Trophoblast cell (in vitro differentiated cells and primary cell): ENCODE measurements around the gene UMPS.

Experiments
- DNase-seq, 2 donors: peaks; one replicate each; pipeline ENCODE4 v3.0.0-alpha.2; 2016
- H2AFZ ChIP-seq: 2 replicates; pipeline ENCODE4 v1.6.1; 2013; ENCODE audit warnings: low read length, moderate library complexity, mild to moderate bottlenecking; ENCODE audit not compliant: insufficient read depth, poor library complexity
- H2AK5ac ChIP-seq: 2 replicates; pipeline ENCODE4 v1.6.1; 2013; ENCODE audit warnings: mild to moderate bottlenecking, low read length
- H2BK120ac ChIP-seq: 2 replicates; pipeline ENCODE4 v1.6.1; 2013; ENCODE audit warnings: low read length, mild to moderate bottlenecking, moderate library complexity; ENCODE audit not compliant: insufficient read depth, poor library complexity
- H2BK12ac ChIP-seq: 2 replicates; pipeline ENCODE4 v1.6.1; 2013; ENCODE audit warnings: mild to moderate bottlenecking, low read length, moderate library complexity
- H2BK5ac ChIP-seq: 2 replicates; pipeline ENCODE4 v1.6.1; 2013; ENCODE audit warnings: low read length, low read depth, moderate library complexity, mild to moderate bottlenecking; ENCODE audit not compliant: poor library complexity
- H3K14ac ChIP-seq: 2 replicates; pipeline ENCODE4 v1.6.1; 2013; ENCODE audit warnings: mild to moderate bottlenecking, low read length
- H3K18ac ChIP-seq: 2 replicates; pipeline ENCODE4 v1.6.1; 2013; ENCODE audit warnings: mild to moderate bottlenecking, low read length
- H3K23ac ChIP-seq: 2 replicates; pipeline ENCODE4 v1.6.1; 2013; ENCODE audit warnings: low read length
- H3K27ac ChIP-seq: 2 replicates; pipeline ENCODE4 v1.5.1; 2013; ENCODE audit warnings: low read depth, mild to moderate bottlenecking, inconsistent platforms, low read length, moderate library complexity
- H3K27me3 ChIP-seq: 2 replicates; pipeline ENCODE4 v1.6.1; 2013; ENCODE audit warnings: inconsistent platforms, mild to moderate bottlenecking, low read length, moderate library complexity; ENCODE audit not compliant: insufficient read depth
- H3K36me3 ChIP-seq, 2 experiments: 1 replicate in 1 of 2; 2 replicates in 1 of 2; pipeline ENCODE4 v1.6.1; 2013; ENCODE audit warnings: low read length in 2 of 2, mild to moderate bottlenecking in 2 of 2, moderate library complexity in 1 of 2; ENCODE audit not compliant: insufficient read depth in 2 of 2, control insufficient read depth in 1 of 2
- H3K4ac ChIP-seq: 2 replicates; pipeline ENCODE4 v1.6.1; 2013; ENCODE audit warnings: low read depth, mild to moderate bottlenecking, low read length, moderate library complexity
- H3K4me1 ChIP-seq, 2 experiments: 1 replicate in 1 of 2; 2 replicates in 1 of 2; pipeline ENCODE4 v1.6.1; 2013; ENCODE audit warnings: low read length in 2 of 2, mild to moderate bottlenecking in 2 of 2, moderate library complexity in 1 of 2; ENCODE audit not compliant: insufficient read depth in 2 of 2, control insufficient read depth in 1 of 2
- H3K4me2 ChIP-seq: 2 replicates; pipeline ENCODE4 v1.6.1; 2013; ENCODE audit warnings: inconsistent platforms, mild to moderate bottlenecking, low read length, moderate library complexity
- H3K4me3 ChIP-seq: 2 replicates; pipeline ENCODE4 v1.5.1; 2013; ENCODE audit warnings: mild to moderate bottlenecking, low read depth, low read length, inconsistent platforms
- H3K79me1 ChIP-seq: one replicate; pipeline ENCODE4 v1.6.1; 2013; ENCODE audit warnings: low read length
- H3K79me2 ChIP-seq: 2 replicates; pipeline ENCODE4 v1.6.1; 2013; ENCODE audit warnings: low read length, mild to moderate bottlenecking; ENCODE audit not compliant: control insufficient read depth, insufficient read depth, poor library complexity
- H3K9ac ChIP-seq: 2 replicates; pipeline ENCODE4 v1.6.1; 2013; ENCODE audit warnings: mild to moderate bottlenecking, low read length
- H3K9me3 ChIP-seq: 2 replicates; pipeline ENCODE4 v1.6.1; 2013; ENCODE audit warnings: low read depth, mild to moderate bottlenecking, control low read depth, inconsistent platforms, low read length; ENCODE audit not compliant: insufficient read depth
- H4K12ac ChIP-seq: 2 replicates; pipeline ENCODE4 v1.6.1; 2013; ENCODE audit warnings: low read depth, mild to moderate bottlenecking, low read length, moderate library complexity
- H4K8ac ChIP-seq: 2 replicates; pipeline ENCODE4 v1.6.1; 2013; ENCODE audit warnings: low read depth, mild to moderate bottlenecking, low read length, moderate library complexity
- H4K91ac ChIP-seq: one replicate; pipeline ENCODE4 v1.6.1; 2013; ENCODE audit warnings: low read depth, mild to moderate bottlenecking, low read length, moderate library complexity
- WGBS: extraction: QIAGEN DNeasy Blood & Tissue Kit; methylation state at CpG from one replicate; pipeline ENCODE4 v1.1.7; 2013; ENCODE audit warnings: missing lambda C conversion rate; ENCODE audit not compliant: insufficient read length, insufficient coverage; ENCODE audit errors: extremely low coverage; 5-methylcytosine and 5-hydroxymethylcytosine counted together

UMPS gene

GRCh38 chr3:124697302-124697701, 33.0 kb upstream of the UMPS start:
- no peaks in the 10 kb centered on the region for H3K79me2 ChIP-seq
- peaks cover 2 to 4% of the 10 kb centered on the region in 2 experiments for H3K4me1 ChIP-seq
- H3K27ac ChIP-seq = no peak overlapping the region
- H3K36me3 ChIP-seq = peaks cover 0 to 7% of the 10 kb centered on the region in 2 experiments
- no peak overlapping the region for H3K4me3 ChIP-seq
- no peak overlapping the region for H2BK12ac ChIP-seq
- no peak overlapping the region for H2BK5ac ChIP-seq
- no peak for DNase-seq
- H3K23ac ChIP-seq = no peak overlapping the region
- H3K4me2 ChIP-seq = no peak overlapping the region
- no peak overlapping the region for H2BK120ac ChIP-seq
- H2AK5ac ChIP-seq = no peak overlapping the region
- H3K79me1 ChIP-seq = no peaks in the 10 kb centered on the region
- H3K9ac ChIP-seq = no peak overlapping the region
- H3K4ac ChIP-seq = no peak overlapping the region
- H4K8ac ChIP-seq = no peak overlapping the region
- H2AFZ ChIP-seq = no peak overlapping the region
- WGBS = no CpG with 5 or more reads among the region's 4 CpGs
- no peak overlapping the region for H3K18ac ChIP-seq
- no peak overlapping the region for H4K91ac ChIP-seq
- H3K9me3 ChIP-seq = no peaks in the 10 kb centered on the region
- no peaks in the 10 kb centered on the region for H3K27me3 ChIP-seq
- no peak overlapping the region for H3K14ac ChIP-seq
- H4K12ac ChIP-seq = no peak overlapping the region

GRCh38 chr3:124698030-124698770, 32.1 kb upstream of the UMPS start:
- peaks cover 0 to 7% of the 10 kb centered on the region in 2 experiments for H3K36me3 ChIP-seq
- no peak overlapping the region for H4K91ac ChIP-seq
- no peak overlapping the region for H4K12ac ChIP-seq
- no peak overlapping the region for H3K14ac ChIP-seq
- no peak overlapping the region for H4K8ac ChIP-seq
- no peaks in the 10 kb centered on the region for H3K27me3 ChIP-seq
- H2BK120ac ChIP-seq = no peak overlapping the region
- no peaks in the 10 kb centered on the region for H3K9me3 ChIP-seq
- peaks cover 2 to 4% of the 10 kb centered on the region in 2 experiments for H3K4me1 ChIP-seq
- no peak overlapping the region for H2BK5ac ChIP-seq
- DNase-seq = no peak
- no peak overlapping the region for H3K4me2 ChIP-seq
- H2AFZ ChIP-seq = no peak overlapping the region
- H3K9ac ChIP-seq = no peak overlapping the region
- H3K23ac ChIP-seq = no peak overlapping the region
- H3K79me1 ChIP-seq = no peaks in the 10 kb centered on the region
- H3K4ac ChIP-seq = no peak overlapping the region
- no peak overlapping the region for H2BK12ac ChIP-seq
- no peak overlapping the region for H3K4me3 ChIP-seq
- no CpG with 5 or more reads among the region's 12 CpGs for WGBS
- H3K79me2 ChIP-seq = no peaks in the 10 kb centered on the region
- no peak overlapping the region for H2AK5ac ChIP-seq
- H3K27ac ChIP-seq = no peak overlapping the region
- no peak overlapping the region for H3K18ac ChIP-seq

- Histone ChIP-seq H3K4me3 (no peak overlapping the region), H3K9me3 (no peaks in the 10 kb centered on the region)
- no CpG with 5 or more reads among the region's 1 CpG for WGBS
Measured at GRCh38 chr3:124699051-124699450, 31.2 kb upstream of the UMPS start.

GRCh38 chr3:124699686-124700396, 30.4 kb upstream of the UMPS start:
- Histone ChIP-seq H3K23ac (no peak overlapping the region), H3K27me3 (no peaks in the 10 kb centered on the region), H4K12ac (no peak overlapping the region), H3K9ac (no peak overlapping the region), H3K4me1 (peaks cover 2 to 4% of the 10 kb centered on the region in 2 experiments), H3K79me1 (no peaks in the 10 kb centered on the region), H2BK12ac (no peak overlapping the region), H3K27ac (no peak overlapping the region), H3K14ac (no peak overlapping the region), H4K91ac (no peak overlapping the region), H2AK5ac (peak overlapping the region; percentile 72), H4K8ac (no peak overlapping the region), H3K9me3 (no peaks in the 10 kb centered on the region), H2BK5ac (no peak overlapping the region), H3K18ac (no peak overlapping the region), H3K4ac (no peak overlapping the region), H2AFZ (no peak overlapping the region), H3K79me2 (no peaks in the 10 kb centered on the region), H3K4me2 (no peak overlapping the region), H3K4me3 (no peak overlapping the region), H2BK120ac (peak overlapping the region; percentile 49), H3K36me3 (peaks cover 0 to 7% of the 10 kb centered on the region in 2 experiments)
- DNase-seq = no peak
- no CpG with 5 or more reads among the region's 12 CpGs for WGBS

More at GRCh38 chr3:124699051-124699450, 31.2 kb upstream of the UMPS start:
- no peak overlapping the region for H2AK5ac ChIP-seq
- H3K23ac ChIP-seq = no peak overlapping the region
- no peak overlapping the region for H4K8ac ChIP-seq
- H3K14ac ChIP-seq = no peak overlapping the region
- no peaks in the 10 kb centered on the region for H3K79me2 ChIP-seq
- H3K36me3 ChIP-seq = peaks cover 0 to 7% of the 10 kb centered on the region in 2 experiments
- no peak overlapping the region for H3K4ac ChIP-seq
- H2BK120ac ChIP-seq = no peak overlapping the region
- no peak overlapping the region for H2BK12ac ChIP-seq
- no peak overlapping the region for H3K9ac ChIP-seq
- H3K27ac ChIP-seq = no peak overlapping the region
- H2AFZ ChIP-seq = no peak overlapping the region
- no peak overlapping the region for H3K4me2 ChIP-seq
- no peak overlapping the region for H4K12ac ChIP-seq
- H3K4me1 ChIP-seq = peaks cover 2 to 4% of the 10 kb centered on the region in 2 experiments
- H3K79me1 ChIP-seq = no peaks in the 10 kb centered on the region
- H2BK5ac ChIP-seq = no peak overlapping the region
- DNase-seq = no peak
- no peak overlapping the region for H3K18ac ChIP-seq
- H4K91ac ChIP-seq = no peak overlapping the region
- no peaks in the 10 kb centered on the region for H3K27me3 ChIP-seq
